ENCODE data around the gene KCNK17.

The KCNK17 gene, protein sequence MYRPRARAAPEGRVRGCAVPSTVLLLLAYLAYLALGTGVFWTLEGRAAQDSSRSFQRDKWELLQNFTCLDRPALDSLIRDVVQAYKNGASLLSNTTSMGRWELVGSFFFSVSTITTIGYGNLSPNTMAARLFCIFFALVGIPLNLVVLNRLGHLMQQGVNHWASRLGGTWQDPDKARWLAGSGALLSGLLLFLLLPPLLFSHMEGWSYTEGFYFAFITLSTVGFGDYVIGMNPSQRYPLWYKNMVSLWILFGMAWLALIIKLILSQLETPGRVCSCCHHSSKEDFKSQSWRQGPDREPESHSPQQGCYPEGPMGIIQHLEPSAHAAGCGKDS

DNA sequence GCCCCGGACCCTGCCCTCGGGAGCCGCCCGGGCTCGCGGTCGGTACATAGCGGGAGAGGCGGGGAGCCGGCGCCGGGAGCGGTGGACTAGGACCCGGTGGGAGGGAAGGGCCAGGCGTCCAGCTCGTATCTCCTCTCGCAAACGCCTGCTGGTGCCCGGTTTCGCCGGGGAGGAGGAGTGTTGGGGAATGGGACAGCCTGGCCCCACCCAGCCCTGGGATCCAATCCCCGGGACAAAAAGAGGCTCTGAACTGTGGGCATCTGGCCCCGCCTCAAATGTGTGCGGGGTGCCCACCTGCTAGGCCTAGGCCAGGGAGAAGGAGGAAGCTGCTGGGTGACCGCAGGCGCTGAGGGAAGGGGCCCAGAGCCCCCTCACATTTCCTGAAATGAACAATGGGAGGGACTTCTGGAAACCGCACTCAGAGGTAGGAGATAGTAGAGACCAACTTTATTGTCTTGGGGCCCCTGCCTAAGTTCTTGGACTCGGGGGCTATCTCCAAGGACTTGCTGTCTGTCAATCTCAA, at the start of gene KCNK17:
TSS of gene KCNK17 (minus strand) at position 147 of the 523 bp plus-strand sequence. CDS start at position 48, 99 bp downstream.
- in situ Hi-C loops (cut with HindIII; ENCODE audit: low sequenced_read_pairs) = no loop called here

DNA sequence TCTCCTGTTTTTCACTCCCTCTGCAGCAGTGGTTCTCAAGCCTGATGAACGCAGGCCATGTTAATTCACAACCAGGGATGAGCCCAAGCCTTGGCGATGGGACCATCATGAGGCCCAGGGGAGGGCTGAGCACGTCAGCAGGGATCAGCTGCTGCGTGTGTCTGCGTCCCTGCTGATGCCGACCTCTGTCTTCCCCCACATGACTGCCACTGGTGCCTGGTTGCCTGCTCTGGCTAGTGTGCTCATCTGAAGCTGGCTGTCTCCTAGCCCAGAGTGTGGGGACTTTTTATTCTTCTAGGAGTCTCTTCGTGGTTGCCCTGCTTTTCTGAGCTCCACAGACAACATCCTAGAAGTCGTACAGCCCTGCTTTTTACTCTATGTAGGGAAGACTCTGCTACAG, 49.1 kb upstream of the KCNK17 start:
- in situ Hi-C loops (cut with HindIII; ENCODE audit: low sequenced_read_pairs) = no loop called here

DNA sequence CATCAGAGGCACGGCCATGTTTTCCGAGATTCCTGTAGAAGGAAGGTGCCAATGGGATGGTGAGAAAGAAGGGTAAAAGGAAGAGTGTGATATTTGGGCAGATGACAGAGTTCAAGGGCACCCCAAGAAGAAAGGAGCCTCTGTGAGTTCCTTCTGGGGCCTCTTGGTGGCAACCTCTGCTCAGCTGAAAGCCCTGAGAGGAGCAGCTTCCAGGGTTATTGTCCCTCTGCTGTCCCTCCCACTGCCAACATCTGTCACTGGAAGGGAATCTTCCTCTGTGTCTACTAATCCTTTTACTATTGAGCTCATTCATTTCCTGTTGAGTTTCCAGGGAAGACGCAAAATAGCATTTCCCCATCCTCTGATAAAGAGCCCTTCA, 48.3 kb upstream of the KCNK17 start:
- in situ Hi-C loops (cut with HindIII; ENCODE audit: low sequenced_read_pairs) = no loop called here

DNA sequence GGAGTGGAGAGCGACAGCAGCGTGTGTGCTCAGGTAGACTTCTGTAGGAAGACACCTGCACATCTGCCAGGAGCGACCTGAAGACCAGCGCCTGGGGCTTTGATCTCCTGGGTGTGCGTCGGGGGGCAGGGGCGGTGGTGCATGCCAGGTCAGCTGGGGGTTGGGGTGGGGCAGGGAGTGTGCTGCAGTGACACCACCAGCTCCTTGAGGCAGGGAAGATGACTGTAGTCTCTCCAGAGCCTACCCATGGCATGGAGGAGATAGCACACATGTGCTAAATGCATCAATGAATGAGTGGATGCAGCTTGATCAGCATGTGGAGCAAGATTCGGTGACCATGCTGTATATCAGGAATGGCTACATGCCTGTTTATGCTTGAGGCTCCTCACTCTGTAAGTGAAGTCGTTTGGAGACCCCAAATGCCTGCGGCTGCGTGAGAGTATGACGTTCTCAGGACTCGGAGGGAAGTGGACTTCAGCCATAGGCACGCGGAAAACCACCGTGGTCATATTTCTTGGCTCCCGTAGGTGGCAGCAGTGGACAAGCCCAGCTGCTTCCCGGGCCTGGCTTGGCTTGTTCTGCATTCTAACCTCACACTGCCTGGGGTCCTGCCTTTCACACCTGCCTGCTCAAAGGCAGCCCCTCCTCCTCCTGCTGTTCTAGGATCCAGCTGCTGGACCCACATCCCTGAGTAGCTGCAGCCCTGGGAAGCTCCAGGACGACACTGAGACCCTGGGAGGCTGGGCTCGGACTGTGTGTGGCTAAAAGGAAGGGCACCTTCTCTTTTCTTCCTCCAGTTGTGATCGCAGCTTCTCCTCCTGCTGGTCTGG, 47.7 kb upstream of the KCNK17 start:
- in situ Hi-C loops (cut with HindIII; ENCODE audit: low sequenced_read_pairs) = no loop called here

DNA sequence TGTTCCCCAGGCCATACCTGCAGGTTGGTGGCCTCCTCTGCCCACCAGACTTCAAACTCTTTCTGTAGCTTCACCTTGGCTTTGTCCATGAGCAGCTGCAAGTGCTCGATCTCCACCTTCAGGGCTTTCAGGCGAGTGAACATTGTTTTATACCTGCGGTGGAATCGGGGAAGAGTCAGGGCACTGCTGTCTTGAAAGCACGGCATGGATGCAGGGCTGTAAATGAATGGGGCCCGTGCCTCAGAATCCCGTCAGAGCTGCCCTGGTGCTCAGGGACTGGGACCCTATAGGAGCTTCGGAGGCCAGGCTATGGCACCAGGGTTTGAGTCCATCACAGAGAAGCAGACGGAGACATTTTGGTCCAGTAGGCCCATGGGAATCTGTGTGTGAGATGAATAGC, 46.2 kb upstream of the KCNK17 start:
- in situ Hi-C loops (cut with HindIII; ENCODE audit: low sequenced_read_pairs) = no loop called here

DNA sequence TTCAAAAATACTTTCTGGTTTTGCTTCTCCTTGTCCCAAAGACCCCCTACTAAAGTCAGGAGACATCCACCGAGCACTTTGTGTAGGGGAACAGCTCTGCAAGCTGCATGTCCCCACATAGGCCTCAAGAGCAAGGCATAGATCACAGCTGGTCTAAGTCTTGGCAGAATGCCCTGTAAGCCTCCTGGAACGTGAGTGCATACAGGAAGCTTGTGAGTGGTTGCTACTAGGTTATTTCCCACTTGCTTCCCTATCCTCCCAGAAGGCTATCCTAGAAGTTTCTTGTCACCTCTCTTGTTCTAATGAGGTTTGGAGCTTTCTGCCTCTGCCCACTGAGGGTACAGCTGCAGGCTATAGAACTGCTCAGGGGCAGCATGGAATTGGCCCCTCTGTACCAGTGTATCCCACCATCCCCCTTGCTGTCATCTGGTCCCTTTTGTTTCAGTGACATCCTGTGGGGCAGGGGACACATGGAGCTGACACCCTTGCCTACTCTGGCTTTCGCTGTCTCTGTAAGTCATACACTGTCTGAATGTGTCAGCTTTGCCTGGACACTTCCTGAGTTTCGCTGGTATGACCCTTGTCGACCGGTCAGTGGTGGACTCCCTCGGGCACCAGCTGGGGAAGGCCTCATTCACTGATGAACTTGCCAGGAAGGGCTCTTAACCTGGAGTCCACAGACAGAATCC, 43.9 kb upstream of the KCNK17 start:
- in situ Hi-C loops (cut with HindIII; ENCODE audit: low sequenced_read_pairs) = no loop called here

DNA sequence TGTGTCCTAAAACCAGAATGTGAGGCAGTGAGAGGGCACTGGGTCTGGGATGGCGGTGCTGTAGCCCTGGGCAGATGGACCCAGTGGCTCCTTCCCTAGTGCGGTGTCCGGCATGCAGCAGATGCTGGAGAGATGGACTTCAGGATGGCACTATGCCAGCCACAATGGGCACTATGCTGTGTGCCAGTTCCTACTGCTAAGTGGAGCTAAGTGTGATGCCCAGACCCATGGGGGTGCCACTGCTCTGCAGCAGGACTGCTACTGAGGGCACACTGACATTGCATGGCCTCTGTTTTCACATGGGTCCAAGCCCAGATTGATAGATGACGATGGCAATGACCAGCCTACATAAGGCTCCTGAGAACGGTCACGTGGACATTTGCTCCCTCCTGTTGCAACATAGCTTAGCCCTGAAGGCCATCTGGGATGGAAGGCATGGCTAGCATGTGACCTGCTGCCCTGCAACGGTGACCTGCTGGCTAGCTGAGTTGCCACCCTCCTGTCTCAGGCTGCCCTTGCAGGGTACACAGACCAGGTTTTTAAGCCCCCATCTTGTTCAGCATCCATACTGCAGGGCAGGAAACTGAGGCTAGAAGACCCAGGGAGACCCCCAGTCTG, 39.6 kb upstream of the KCNK17 start:
- in situ Hi-C loops (cut with HindIII; ENCODE audit: low sequenced_read_pairs) = no loop called here

DNA sequence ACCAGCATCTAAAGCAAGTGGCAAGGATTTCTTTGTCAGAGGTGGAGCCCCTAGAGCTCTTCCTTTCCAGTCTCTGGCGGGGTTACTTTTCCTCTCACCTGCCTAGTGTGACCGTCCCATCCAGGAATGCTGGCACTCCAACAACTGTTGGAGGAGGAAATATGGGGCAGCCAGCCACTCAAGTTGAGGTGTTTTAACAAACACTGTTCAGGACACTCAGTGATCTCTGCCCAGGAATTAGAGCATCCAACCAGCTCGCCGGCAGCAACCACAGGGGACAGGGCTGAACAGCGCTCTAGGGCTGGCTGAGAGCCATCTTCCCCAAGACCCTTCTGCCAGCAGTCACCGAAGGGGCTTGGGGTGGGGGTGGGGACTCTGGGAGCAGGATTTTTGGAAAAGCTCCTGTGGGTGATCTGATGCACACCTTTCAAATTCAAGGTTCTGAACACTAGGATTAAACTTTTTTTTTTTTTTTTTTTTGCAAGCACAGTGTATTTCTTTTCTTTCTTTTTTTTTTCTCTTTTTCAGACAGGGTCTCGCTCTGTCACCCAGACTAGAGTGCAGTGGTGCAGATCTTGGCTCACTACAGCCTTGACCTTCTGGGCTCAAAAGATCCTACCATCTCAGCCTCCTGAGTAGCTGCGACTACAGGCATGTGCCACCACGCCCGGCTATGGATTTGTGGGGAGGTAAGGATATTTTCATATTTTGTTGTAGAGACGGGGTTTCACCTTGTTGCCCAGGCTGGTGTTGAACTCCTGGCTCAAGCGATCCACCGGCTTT, 36.7 kb upstream of the KCNK17 start:
- in situ Hi-C loops (cut with HindIII; ENCODE audit: low sequenced_read_pairs) = no loop called here

DNA sequence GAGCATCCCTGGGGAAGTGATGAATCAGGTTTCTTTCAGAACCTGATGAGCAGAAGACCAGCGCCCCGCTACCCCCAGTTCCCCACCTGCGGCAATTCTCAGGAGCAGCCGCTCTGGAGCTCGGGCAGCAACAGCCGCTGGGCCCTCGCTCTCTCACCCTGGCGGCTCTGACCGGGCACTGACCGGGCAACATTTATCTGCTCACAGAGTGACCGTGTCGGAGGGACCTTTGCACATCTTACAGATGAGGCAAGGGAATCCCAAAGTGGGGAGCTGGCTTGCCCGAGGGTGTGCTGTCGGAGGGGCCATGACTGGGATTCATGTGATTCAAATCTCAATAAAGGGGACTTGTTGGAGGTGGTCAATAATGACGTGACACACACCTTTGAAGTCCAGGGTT, 34.5 kb upstream of the KCNK17 start:
- in situ Hi-C loops (cut with HindIII; ENCODE audit: low sequenced_read_pairs) = no loop called here

DNA sequence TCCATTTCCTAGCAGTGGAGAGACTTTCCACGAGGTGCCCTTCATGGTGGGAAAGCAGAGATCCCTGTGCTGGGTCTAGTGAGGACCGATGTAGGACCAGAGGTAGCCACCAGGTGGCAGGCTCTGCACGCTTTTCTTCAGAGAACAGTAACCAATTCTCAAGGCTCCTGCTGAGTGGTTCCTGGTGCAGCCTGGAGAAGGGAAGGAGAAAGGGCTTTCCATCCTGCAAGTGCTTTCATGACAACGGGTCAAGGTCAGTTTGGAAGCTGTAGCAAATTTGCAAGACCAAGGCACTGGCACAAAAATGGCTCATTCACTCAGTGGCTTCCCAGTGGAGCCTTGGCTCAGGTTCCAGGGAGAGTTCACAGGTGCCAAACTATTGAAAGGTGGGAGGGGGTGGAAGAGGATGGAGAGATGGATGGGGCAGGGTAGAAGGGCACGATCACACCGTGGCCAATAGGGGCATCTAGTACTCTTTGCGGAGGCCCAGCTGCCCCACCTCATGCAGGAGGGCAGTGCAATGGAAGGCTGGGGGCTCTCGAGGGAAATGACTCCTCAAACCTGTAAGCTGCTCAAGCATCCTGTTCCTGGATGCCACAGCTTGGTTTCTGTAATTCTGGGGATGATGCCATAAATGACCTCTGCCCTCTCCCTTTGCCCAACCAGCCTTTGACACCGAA, 33.8 kb upstream of the KCNK17 start:
- in situ Hi-C loops (cut with HindIII; ENCODE audit: low sequenced_read_pairs) = no loop called here

DNA sequence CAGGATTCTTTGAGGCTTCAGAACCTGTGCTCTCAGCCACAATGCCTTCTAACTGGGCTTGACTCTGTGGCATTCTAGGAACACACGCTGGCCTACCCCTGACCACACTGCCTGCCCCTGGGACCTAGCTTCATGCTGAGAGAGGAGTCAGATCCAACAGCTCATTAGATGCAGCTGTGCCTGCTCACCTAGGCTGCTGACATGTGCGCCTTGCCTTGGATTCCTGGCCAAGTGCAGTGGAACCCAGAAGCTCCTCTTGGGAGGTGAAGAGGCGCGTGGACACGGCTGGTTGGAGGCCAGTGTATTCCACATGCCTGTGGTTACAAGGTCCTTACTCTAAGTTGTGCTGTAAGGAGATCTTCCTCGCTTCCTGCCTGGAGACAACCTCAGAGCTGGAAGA, 33.0 kb upstream of the KCNK17 start:
- in situ Hi-C loops (cut with HindIII; ENCODE audit: low sequenced_read_pairs) = no loop called here

DNA sequence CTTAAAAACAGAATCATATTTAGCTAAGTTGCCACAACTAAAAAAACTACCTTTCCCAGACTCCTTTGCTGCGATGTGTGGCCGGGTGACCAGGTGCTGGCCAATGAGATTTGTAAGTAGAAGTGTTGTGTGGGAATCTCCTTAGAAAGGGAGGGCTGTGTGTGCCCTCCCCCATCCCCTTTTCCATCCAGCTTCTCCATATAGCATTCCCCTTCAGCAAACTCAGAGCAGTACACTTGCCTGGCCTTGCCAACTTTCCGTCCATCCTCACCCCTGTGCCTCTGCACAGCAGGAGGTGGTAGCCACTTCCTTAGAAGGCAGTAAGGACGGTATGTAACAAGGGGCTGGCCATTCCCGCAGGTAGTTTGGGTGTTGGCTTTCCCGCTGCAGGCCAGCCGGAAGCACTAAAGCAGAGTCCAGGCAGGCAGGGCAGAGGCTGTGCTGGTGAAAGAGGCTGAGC, 30.6 kb upstream of the KCNK17 start:
- in situ Hi-C loops (cut with HindIII; ENCODE audit: low sequenced_read_pairs) = no loop called here

DNA sequence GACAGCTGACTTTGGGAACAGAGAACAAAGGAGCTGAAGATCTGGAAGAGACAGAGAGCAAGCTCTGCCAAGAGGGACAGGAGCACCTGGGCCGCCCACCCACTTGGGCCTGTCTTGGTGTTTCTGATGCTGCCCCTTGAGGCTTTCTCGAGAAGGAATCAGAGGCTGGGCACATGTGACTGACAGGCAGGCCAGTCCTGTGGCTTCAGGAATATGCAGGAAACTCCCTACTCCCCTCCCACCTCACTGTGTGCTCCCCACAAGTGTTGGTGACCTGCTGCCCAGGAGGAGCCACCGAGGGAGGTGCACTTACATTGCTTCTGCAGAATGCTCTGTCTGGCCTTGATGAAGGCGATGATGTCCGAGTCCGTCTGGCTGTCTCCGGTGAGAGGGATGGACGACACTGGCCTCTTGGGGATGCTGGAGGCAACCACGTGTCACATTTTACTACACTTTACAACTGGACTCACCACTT, 29.2 kb upstream of the KCNK17 start:
- in situ Hi-C loops (cut with HindIII; ENCODE audit: low sequenced_read_pairs) = no loop called here

DNA sequence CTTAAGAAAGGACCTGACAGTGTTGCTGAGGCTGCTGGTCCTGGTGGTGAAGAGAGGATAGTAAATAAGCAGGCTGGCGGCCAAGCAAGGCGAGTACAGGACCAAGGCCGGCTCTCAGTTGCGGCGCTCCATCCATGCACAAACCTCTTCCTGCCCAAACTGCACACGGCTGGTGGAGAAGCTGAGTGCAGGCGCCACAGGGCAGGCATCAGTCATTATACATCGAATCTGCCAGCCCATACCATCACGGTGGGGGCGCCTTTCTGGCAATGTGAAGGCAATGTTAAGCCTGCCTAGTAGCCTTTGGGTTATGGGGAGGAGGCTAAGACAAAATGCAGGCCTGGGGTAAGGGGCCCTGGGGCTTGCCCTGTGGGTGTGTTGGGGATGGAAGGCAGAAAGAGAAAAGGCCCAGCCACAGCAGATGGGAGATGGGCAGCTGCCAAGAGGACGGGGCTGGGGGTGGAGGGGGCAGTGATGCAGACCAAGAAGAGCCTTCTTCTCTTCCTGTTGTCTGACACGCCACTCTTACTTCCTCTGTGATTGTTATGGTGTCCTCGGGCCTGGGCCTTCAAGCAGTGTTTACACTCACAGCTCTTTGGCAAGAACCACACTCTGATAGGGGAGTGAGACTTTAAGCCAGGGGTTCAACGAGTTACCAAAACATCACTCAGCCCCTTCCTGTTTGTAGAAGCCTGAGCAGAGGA, 28.6 kb upstream of the KCNK17 start:
- in situ Hi-C loops (cut with HindIII; ENCODE audit: low sequenced_read_pairs) = no loop called here

DNA sequence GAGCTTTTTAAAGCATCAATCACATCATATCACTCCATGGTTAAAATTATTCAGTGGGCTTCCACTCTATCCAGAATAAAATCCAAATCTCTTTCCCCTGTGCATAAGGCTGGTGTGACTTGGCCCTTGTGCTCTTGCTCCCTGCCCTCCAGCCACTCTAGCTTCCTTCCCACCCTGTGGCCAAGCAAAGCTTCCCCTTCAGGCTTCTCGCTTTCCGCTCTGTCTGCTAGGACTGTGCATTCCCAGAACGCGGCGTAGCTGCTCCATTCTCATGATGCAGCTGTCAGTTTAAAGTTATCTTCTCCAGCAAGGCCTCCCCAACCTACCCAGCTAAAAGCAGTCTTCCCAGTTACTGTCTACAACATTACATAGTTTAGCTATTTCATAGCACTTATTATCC, 27.7 kb upstream of the KCNK17 start:
- in situ Hi-C loops (cut with HindIII; ENCODE audit: low sequenced_read_pairs) = no loop called here

DNA sequence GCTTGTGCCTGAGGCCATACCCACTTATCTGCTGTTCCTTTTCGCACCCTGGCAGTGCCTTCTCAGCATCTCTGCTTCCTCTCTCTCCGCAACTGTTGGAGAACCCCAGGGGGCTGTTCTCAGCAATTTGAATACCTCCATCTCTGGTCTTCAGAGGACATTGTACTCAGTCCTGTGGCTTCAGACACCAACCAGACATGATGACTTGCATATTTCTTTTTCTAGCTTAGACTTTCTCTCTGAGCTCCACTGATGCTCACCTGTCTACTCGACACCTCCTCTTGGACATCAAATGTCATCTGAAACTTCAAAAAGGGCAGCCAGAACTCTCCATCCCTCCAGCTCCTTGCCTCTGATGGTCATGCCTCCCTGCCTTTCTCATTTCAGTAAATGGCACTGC, 27.1 kb upstream of the KCNK17 start:
- in situ Hi-C loops (cut with HindIII; ENCODE audit: low sequenced_read_pairs) = no loop called here

DNA sequence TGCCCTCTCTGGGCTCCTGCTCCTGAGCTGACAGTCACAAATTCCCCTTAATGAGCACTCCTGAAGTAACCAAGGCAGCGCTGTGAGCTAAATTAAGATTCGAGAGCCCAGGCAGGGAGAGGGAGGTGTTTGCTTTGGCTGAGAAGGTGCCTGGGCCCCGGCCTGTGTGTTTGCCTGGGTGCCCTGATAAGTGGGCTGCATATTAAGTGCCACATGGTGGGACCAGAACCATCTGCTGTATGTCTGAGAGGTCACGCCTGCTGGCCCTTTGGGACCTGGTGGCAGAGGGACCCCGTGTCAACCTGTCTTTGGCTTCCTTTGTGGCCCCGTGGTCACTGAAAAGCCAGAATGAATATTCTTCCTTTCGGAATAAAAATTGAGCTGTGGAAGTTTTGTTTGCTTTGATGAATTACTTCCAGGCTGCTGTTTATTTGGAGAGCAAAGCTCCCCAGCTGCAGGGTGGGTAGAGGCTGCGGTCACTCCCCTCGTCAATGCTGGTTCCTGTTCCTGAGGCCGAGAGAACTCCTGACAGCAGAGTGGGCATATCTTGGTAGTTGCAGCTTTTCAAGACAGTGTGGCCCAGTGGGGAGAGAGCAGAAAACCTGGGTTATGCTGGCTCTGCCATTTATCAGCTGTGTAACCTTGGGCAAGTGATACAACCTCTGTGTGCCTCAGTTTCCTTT, 25.8 kb upstream of the KCNK17 start:
- in situ Hi-C loops (cut with HindIII; ENCODE audit: low sequenced_read_pairs) = no loop called here

DNA sequence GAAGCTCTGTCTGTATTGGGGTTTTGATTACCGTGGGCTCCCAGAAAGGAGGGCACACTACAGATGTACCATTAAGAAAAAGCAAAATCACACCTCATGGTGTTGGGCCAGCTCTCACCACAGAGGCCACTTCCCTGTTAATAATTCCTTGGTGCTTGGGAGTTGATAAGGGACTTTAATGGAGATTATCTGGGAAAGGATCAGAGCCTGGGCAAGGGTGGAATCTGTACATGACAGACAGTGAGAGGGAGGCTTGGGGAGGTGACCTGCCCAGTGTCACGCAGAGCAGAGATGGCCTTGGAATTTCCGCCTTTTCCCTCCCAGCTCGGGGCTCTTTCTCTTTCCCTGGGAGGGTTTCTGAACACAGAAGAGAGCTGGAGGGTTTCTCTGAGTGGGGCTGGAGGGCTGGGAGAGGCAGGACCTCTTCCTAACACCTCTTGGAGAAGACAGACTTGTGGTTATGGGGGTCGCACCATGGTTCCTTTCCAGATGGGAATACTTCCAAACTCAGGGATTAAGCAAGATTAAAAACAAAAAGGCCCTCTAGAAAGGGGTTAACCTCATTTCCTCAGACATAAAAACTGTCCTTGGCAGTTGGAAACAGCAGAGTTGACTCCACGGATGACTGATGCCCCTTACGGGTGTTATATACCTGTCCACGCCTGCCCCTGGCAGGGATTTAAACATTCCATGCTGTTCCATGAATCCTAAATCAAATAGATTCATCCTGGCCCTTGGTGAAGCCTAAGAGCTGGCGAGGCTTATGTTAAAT, 25.1 kb upstream of the KCNK17 start:
- in situ Hi-C loops (cut with HindIII; ENCODE audit: low sequenced_read_pairs) = no loop called here

All from endothelial cell of hepatic sinusoid (primary cell).